ENCODE results near the gene NFIA.

Gene NFIA

GRCh38 chr1:61255358-61255703 is 173.0 kb downstream of the NFIA start:
- DNase-seq (ENCODE audit: low read depth in 1 of 2, low spot score in 1 of 2): no peak
- TF ChIP-seq JUND (IDR thresholded peaks at IDR 0.05; ENCODE audit: low read depth): no peak

GRCh38 chr1:61259379-61260148 is 177.2 kb downstream of the NFIA start:
- in situ Hi-C loops (cut with HindIII; ENCODE audit: low pct_unique_long_range_greater_than_20kb, low sequenced_read_pairs): no loop called here
- DNase-seq (ENCODE audit: low read depth in 1 of 2, low spot score in 1 of 2): peak in 1 of 2 experiments; percentile 32
- TF ChIP-seq JUND (IDR thresholded peaks at IDR 0.05; ENCODE audit: low read depth): no peak

More at GRCh38 chr1:61255358-61255703, 173.0 kb downstream of the NFIA start:
- in situ Hi-C loops (cut with HindIII; ENCODE audit: low pct_unique_long_range_greater_than_20kb, low sequenced_read_pairs): no loop called here

GRCh38 chr1:61260171-61260570 is 177.8 kb downstream of the NFIA start:
- in situ Hi-C loops (cut with HindIII; ENCODE audit: low pct_unique_long_range_greater_than_20kb, low sequenced_read_pairs): no loop called here
- no peak for DNase-seq (ENCODE audit: low read depth in 1 of 2, low spot score in 1 of 2)
- TF ChIP-seq JUND (IDR thresholded peaks at IDR 0.05; ENCODE audit: low read depth): no peak

GRCh38 chr1:61261595-61261994 is 179.2 kb downstream of the NFIA start:
- no peak for TF ChIP-seq JUND (IDR thresholded peaks at IDR 0.05; ENCODE audit: low read depth)
- DNase-seq (ENCODE audit: low read depth in 1 of 2, low spot score in 1 of 2): no peak
- in situ Hi-C loops (cut with HindIII; ENCODE audit: low pct_unique_long_range_greater_than_20kb, low sequenced_read_pairs): no loop called here

GRCh38 chr1:61263905-61264824 is 181.8 kb downstream of the NFIA start:
- TF ChIP-seq JUND (IDR thresholded peaks at IDR 0.05; ENCODE audit: low read depth): no peak
- in situ Hi-C loops (cut with HindIII; ENCODE audit: low pct_unique_long_range_greater_than_20kb, low sequenced_read_pairs): no loop called here
- DNase-seq (ENCODE audit: low read depth in 1 of 2, low spot score in 1 of 2): no peak

DNA sequence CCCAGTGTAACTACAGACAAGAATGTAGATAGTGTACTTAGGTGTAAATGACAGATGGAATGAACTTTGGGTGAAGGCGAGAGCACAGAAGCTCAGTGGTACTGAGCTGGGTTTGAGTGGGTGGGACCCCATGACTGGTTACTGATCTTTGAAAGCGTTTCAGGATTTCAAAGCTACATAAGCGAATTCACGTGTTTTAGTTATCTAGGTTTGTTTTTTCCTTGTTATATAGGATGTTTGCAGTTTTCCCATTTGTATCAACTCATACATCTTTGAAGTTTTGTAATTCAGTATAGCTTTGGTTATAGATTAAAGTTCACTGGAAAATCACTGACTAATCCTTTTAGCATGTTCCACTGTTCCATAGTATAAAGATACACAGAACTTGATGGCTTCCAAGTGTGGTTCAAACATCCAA is 182.5 kb downstream of the NFIA start:
- no peak for DNase-seq (ENCODE audit: low read depth in 1 of 2, low spot score in 1 of 2)
- in situ Hi-C loops (cut with HindIII; ENCODE audit: low pct_unique_long_range_greater_than_20kb, low sequenced_read_pairs): no loop called here
- TF ChIP-seq JUND (IDR thresholded peaks at IDR 0.05; ENCODE audit: low read depth): no peak

- TF ChIP-seq JUND (IDR thresholded peaks at IDR 0.05; ENCODE audit: low read depth): no peak
- no peak for DNase-seq (ENCODE audit: low read depth in 1 of 2, low spot score in 1 of 2)
- in situ Hi-C loops (cut with HindIII; ENCODE audit: low pct_unique_long_range_greater_than_20kb, low sequenced_read_pairs): no loop called here
Observed at GRCh38 chr1:61265665-61266064, 183.3 kb downstream of the NFIA start.

DNA sequence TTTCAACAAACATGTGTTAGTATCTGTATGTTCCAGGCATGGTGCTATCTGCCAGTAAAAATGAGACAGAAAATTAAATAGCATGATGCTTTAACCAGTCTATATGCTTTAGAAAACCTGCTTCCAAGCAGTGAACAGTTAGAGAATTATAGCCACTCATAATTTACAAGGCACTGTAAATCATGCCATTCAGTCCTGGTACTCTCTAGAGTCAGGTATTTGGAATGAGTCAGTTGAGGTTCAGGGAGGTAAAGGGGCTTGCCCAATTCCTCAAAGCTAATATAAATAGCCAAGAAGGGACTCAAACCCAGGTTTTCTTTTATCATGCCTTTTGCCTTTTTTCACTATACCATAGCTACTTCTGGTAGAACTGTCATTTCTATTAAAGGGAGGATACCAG is 184.4 kb downstream of the NFIA start:
- no peak for TF ChIP-seq JUND (IDR thresholded peaks at IDR 0.05; ENCODE audit: low read depth)
- in situ Hi-C loops (cut with HindIII; ENCODE audit: low pct_unique_long_range_greater_than_20kb, low sequenced_read_pairs): no loop called here
- DNase-seq (ENCODE audit: low read depth in 1 of 2, low spot score in 1 of 2): no peak

- in situ Hi-C loops (cut with HindIII; ENCODE audit: low pct_unique_long_range_greater_than_20kb, low sequenced_read_pairs): no loop called here
- DNase-seq (ENCODE audit: low read depth in 1 of 2, low spot score in 1 of 2): no peak
- no peak for TF ChIP-seq JUND (IDR thresholded peaks at IDR 0.05; ENCODE audit: low read depth)
Observed at GRCh38 chr1:61268546-61269240, 186.3 kb downstream of the NFIA start.

DNA sequence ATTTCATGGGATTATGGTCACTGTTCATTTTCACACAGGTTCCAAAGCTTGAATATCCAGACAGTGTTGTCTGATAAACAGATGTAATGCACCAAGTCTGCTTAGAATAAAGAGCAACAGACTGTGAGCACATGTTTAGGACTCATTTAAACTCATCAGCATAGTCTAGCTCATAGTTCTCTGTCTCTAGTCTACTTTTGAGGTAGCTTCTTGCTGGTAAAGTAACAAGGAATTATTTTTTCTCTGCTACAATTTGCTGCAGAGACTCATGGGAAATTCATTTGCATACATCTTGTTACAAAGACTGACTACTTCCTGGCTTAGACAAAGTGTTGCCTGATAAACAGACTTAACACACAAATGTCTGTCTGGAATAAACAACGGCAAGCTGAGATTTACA is 187.2 kb downstream of the NFIA start:
- no peak for TF ChIP-seq JUND (IDR thresholded peaks at IDR 0.05; ENCODE audit: low read depth)
- DNase-seq (ENCODE audit: low read depth in 1 of 2, low spot score in 1 of 2): no peak
- in situ Hi-C loops (cut with HindIII; ENCODE audit: low pct_unique_long_range_greater_than_20kb, low sequenced_read_pairs): no loop called here

GRCh38 chr1:61270107-61270506 is 187.7 kb downstream of the NFIA start:
- no peak for TF ChIP-seq JUND (IDR thresholded peaks at IDR 0.05; ENCODE audit: low read depth)
- no peak for DNase-seq (ENCODE audit: low read depth in 1 of 2, low spot score in 1 of 2)
- in situ Hi-C loops (cut with HindIII; ENCODE audit: low pct_unique_long_range_greater_than_20kb, low sequenced_read_pairs): no loop called here

DNA sequence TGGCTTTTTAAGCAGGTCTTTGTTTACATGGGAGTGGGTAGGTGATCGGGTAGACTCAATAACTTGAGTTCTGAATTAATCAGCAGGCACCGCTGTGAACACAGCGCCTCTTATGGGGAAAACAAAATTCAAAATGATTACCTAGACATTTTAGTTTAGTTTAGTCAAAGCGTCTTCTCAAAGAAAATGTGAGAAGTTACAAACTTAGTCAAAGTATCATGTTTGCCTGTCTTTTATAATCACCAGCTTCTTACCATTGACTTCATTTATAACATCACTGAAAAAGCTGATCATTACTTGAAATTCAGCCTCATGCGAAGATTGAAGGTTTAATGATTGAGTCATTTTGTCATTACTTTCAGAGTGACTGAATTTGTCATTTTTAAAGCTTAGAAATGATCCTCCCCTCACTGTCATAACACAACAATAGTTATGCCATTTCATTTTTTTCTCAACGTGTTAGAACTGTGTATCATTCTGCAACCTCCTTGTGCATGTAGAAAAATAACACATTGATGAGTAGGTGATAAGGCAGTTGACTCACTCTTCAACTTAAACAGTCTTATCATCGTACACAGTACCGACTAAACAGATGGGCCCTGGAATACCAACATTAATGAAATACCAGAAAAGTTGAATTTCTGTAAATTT is 188.5 kb downstream of the NFIA start:
- in situ Hi-C loops (cut with HindIII; ENCODE audit: low pct_unique_long_range_greater_than_20kb, low sequenced_read_pairs): no loop called here
- TF ChIP-seq JUND (IDR thresholded peaks at IDR 0.05; ENCODE audit: low read depth): no peak
- no peak for DNase-seq (ENCODE audit: low read depth in 1 of 2, low spot score in 1 of 2)

Data from T47D (cell line).